Testis (tissue), 2 donors: ENCODE measurements around the gene GALE.

Source experiments
- CTCF ChIP-seq, 3 experiments: fragments of 450-650 bp in 2 of 3; fragments of 200-600 bp in 1 of 3; sonication (generic) in 1 of 3; IDR thresholded peaks; one replicate each; pipeline ENCODE4 v1.5.1; 2016 to 2019; ENCODE audit warnings: antibody characterized with exemption in 3 of 3, mild to moderate bottlenecking in 2 of 3, moderate library complexity in 1 of 3
- POLR2A ChIP-seq: fragments of 450-650 bp; IDR thresholded peaks from one replicate; pipeline ENCODE4 v1.6.1; 2017; ENCODE audit warnings: antibody characterized with exemption, mild to moderate bottlenecking, moderate library complexity

- no peak for TF ChIP-seq CTCF (IDR thresholded peaks at IDR 0.05)
- TF ChIP-seq POLR2A = no peak
Observed at GRCh38 chr1:23798662-23799142, 1.9 kb downstream of the GALE start.
